Sigmoid colon (tissue), 7 donors: ENCODE data around the gene MARCHF6. TPM values are rescaled to one million over a fixed set of nuclear protein-coding genes. Genes with fewer than 3 reads are reported as not detected.
A peak's percentile ranks its signal among the peaks of the same experiment; 100 is the strongest.

Experiments used
- DNase-seq: peaks from one replicate; pipeline ENCODE4 v3.0.0-alpha.2; 2019
- H3K27ac ChIP-seq, 4 donors: fragments of 200-600 bp; sonication (generic); one replicate each; pipeline ENCODE4 v1.5.1; 2016 to 2019; ENCODE audit warnings: mild to moderate bottlenecking in 1 of 4
- H3K27me3 ChIP-seq, 3 donors: fragments of 200-600 bp; sonication (generic); one replicate each; pipeline ENCODE4 v1.5.1; 2019; ENCODE audit warnings: mild to moderate bottlenecking in 1 of 3
- H3K36me3 ChIP-seq, 4 donors: fragments of 200-600 bp; sonication (generic); one replicate each; pipeline ENCODE4 v1.5.1; 2016 to 2019
- H3K4me1 ChIP-seq, 4 donors: fragments of 200-600 bp; sonication (generic); one replicate each; pipeline ENCODE4 v1.5.1; 2017 to 2019
- H3K4me3 ChIP-seq, 4 donors: fragments of 200-600 bp; sonication (generic); one replicate each; pipeline ENCODE4 v1.5.1; 2017 to 2019; ENCODE audit warnings: mild to moderate bottlenecking in 2 of 4, moderate library complexity in 1 of 4
- H3K9me3 ChIP-seq, 4 donors: fragments of 200-600 bp in 3 of 4; sonication (generic) in 3 of 4; one replicate each; pipeline versions ENCODE4 v1.5.1 to v1.6.1; 2013 to 2019
- CTCF ChIP-seq, 4 experiments: fragments of 450-650 bp in 3 of 4; fragments of 200-600 bp in 1 of 4; IDR thresholded peaks; one replicate each; pipeline ENCODE4 v1.5.1; 2016 to 2019; ENCODE audit warnings: antibody characterized with exemption in 4 of 4, mild to moderate bottlenecking in 3 of 4, moderate library complexity in 2 of 4
- EP300 ChIP-seq, 4 donors: sonication (generic); formaldehyde crosslinking; IDR thresholded peaks; one replicate each; pipeline ENCODE4 v1.6.1; 2017; ENCODE audit warnings: antibody characterized with exemption in 4 of 4
- POLR2A ChIP-seq, 2 donors: fragments of 450-650 bp; IDR thresholded peaks; one replicate each; pipeline ENCODE4 v1.6.1; 2016; ENCODE audit warnings: antibody characterized with exemption in 2 of 2, mild to moderate bottlenecking in 2 of 2, moderate library complexity in 2 of 2
- POLR2AphosphoS5 ChIP-seq, 4 donors: sonication (generic); formaldehyde crosslinking; IDR thresholded peaks; one replicate each; pipeline ENCODE4 v1.6.1; 2017; ENCODE audit warnings: antibody characterized with exemption in 4 of 4
- WGBS, 2 donors: extraction: QIAGEN DNeasy Blood & Tissue Kit; methylation state at CpG; one replicate each; pipeline ENCODE4 v1.1.7; 2013; 5-methylcytosine and 5-hydroxymethylcytosine counted together
- intact Hi-C: fragments of 100-400 bp; cut with DNase I; formaldehyde crosslinking; loops from one replicate; pipeline ENCODE4 v1.15.1; 2023
- polyA plus RNA-seq, 3 donors: library from polyadenylated mRNA; stranded (reverse); fragments of 200-250 nt; gene quantifications; one replicate each; pipeline ENCODE4 v1.2.3, GENCODE V29; 2013
- total RNA-seq, 4 donors: library from RNA; depleted of rRNA; stranded (reverse); fragments of >200 nt; gene quantifications; one replicate each; pipeline ENCODE4 v1.1.0, GENCODE V29; 2016
- donor health status: healthy with polysubstance abuse.
- donor health status: Bipolar disorder and iron deficiency.
- donor health status: healthy.

MARCHF6 gene
- total and polyA plus RNA-seq, 7 donors = 6.0 to 108 (median 77.0) TPM

- 89 to 90% methylated on average over 11 of the region's 11 CpGs for WGBS, 2 donors
- DNase-seq = peak; percentile 69
Measured at GRCh38 chr5:10319202-10319851, 34.2 kb upstream of the MARCHF6 start.

GRCh38 chr5:10320793-10321192 lies 32.7 kb upstream of the MARCHF6 start:
- TF ChIP-seq CTCF (IDR thresholded peaks at IDR 0.05) = no peak
- TF ChIP-seq POLR2AphosphoS5 (IDR thresholded peaks at IDR 0.05) = no peak
- no peak for TF ChIP-seq POLR2A (IDR thresholded peaks at IDR 0.05)
- no peak for TF ChIP-seq EP300 (IDR thresholded peaks at IDR 0.05)
- WGBS, 2 donors = 63 to 66% methylated on average over 3 of the region's 3 CpGs

More at GRCh38 chr5:10319202-10319851, 34.2 kb upstream of the MARCHF6 start:
- Histone ChIP-seq H3K4me3 (no peak overlapping the region), H3K36me3 (no peaks in the 10 kb centered on the region), H3K27me3 (no peaks in the 10 kb centered on the region), H3K4me1 (peaks cover 0 to 2% (median 0%) of the 10 kb centered on the region in 4 donors), H3K27ac (no peak overlapping the region), H3K9me3 (no peaks in the 10 kb centered on the region)
- intact Hi-C loops = no loop called here
- TF ChIP-seq POLR2AphosphoS5 (IDR thresholded peaks at IDR 0.05) (no peak), EP300 (IDR thresholded peaks at IDR 0.05) (no peak), POLR2A (IDR thresholded peaks at IDR 0.05) (no peak), CTCF (IDR thresholded peaks at IDR 0.05) (no peak)

GRCh38 chr5:10321882-10322281 lies 31.6 kb upstream of the MARCHF6 start:
- TF ChIP-seq POLR2A (IDR thresholded peaks at IDR 0.05) = no peak
- no peak for TF ChIP-seq EP300 (IDR thresholded peaks at IDR 0.05)
- TF ChIP-seq POLR2AphosphoS5 (IDR thresholded peaks at IDR 0.05) = no peak
- no peak for TF ChIP-seq CTCF (IDR thresholded peaks at IDR 0.05)
- no peaks in the 10 kb centered on the region for H3K27me3 ChIP-seq
- no peaks in the 10 kb centered on the region for H3K9me3 ChIP-seq
- 83 to 87% methylated on average over 9 of the region's 9 CpGs for WGBS, 2 donors
- peaks cover 0 to 7% (median 0%) of the 10 kb centered on the region in 4 donors for H3K4me1 ChIP-seq
- intact Hi-C loops = no loop called here
- H3K4me3 ChIP-seq = no peak overlapping the region
- no peaks in the 10 kb centered on the region for H3K36me3 ChIP-seq
- H3K27ac ChIP-seq = no peak overlapping the region
- no peak for DNase-seq

More at GRCh38 chr5:10320793-10321192, 32.7 kb upstream of the MARCHF6 start:
- H3K27ac ChIP-seq = no peak overlapping the region
- no peaks in the 10 kb centered on the region for H3K27me3 ChIP-seq
- DNase-seq = peak; percentile 15
- H3K36me3 ChIP-seq = no peaks in the 10 kb centered on the region
- intact Hi-C loops = no loop called here
- peaks cover 0 to 7% (median 0%) of the 10 kb centered on the region in 4 donors for H3K4me1 ChIP-seq
- no peak overlapping the region for H3K4me3 ChIP-seq
- no peaks in the 10 kb centered on the region for H3K9me3 ChIP-seq

- no peak for DNase-seq
- Histone ChIP-seq H3K27ac (no peak overlapping the region), H3K27me3 (no peaks in the 10 kb centered on the region), H3K4me3 (no peak overlapping the region), H3K36me3 (no peaks in the 10 kb centered on the region), H3K4me1 (peaks cover 0 to 9% (median under 1%) of the 10 kb centered on the region in 4 donors), H3K9me3 (no peaks in the 10 kb centered on the region)
- intact Hi-C loops = no loop called here
- WGBS, 2 donors = 84 to 85% methylated on average over 6 of the region's 6 CpGs
- TF ChIP-seq POLR2AphosphoS5 (IDR thresholded peaks at IDR 0.05) = no peak
- TF ChIP-seq EP300 (IDR thresholded peaks at IDR 0.05) = no peak
- TF ChIP-seq CTCF (IDR thresholded peaks at IDR 0.05) = no peak
- TF ChIP-seq POLR2A (IDR thresholded peaks at IDR 0.05) = no peak
Measured at GRCh38 chr5:10323588-10324488, 29.7 kb upstream of the MARCHF6 start.
